HG03442 (cell line): ENCODE data around the gene CNOT10.
"Not testable (repeated sequence)": the region's sequence is repeated elsewhere in the genome, so short reads cannot be mapped to it uniquely, and the experiment has no call there.

Experiments
- ATAC-seq: cut with Tn5 transposase; IDR thresholded peaks from one replicate; pipeline ENCODE4 v1.9.1; 2021; ENCODE audit warnings: mild to moderate bottlenecking, moderate library complexity; ENCODE audit not compliant: unreplicated experiment

Gene CNOT10

DNA sequence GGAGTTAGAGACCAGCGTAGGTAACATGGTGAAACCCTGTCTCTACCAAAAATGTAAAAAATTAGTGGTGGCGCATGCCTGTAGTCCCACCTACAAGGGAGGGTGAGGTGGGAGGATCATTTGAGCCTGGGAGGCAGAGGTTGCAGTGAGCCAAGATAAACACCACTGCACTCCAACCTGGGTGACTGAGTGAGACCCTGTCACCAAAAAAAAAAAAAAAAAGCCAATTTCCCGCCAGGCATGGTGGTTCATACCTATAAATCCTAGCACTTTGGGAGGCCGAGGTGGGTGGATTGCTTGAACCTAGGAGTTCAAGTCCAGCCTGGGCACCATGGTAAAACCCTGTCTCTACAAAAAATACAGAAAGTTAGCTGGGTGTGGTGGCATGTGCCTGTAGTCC is 6.9 kb downstream of the CNOT10 start:
- no peak for ATAC-seq

DNA sequence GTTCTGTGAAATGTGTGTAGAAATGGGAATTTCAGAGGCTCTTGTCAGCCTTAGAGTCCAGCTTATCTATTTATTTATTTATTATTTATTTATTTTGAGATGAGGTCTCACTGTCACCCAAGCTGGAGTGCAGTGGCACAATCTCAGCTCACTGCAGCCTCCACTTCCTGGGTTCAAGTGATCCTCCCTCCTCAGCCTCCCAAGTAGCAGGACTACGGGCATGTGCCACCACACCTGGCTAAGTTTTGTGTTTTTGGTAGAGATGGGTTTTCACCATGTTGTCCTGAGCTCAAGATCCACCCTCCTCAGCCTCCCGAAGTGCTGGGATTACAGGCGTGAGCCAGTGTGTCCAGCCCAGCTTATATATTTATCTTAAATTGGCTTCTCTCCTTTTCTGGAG is 11.5 kb downstream of the CNOT10 start:
- ATAC-seq, result no peak

GRCh38 chr3:32698506-32698905 is 13.5 kb downstream of the CNOT10 start:
- ATAC-seq, result no peak

DNA sequence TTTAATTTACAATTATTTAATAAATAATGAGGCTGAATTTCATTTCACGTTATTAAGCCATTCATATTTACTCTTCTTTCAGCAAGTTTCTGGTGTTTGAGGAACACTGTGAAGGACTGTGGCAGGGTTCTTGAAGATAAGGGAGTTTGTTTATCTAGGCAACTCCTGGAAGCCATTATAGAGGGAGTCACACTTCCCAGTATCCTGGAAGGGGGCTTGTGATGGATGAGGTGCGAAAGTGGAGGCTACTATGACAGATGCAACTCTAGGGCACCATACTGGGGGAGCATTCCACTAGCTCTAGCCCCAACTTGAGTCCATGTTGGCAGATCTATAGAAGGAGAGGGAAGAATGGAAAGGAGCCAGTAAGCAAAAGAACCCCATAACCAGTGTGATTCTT is 14.4 kb downstream of the CNOT10 start:
- no peak for ATAC-seq

DNA sequence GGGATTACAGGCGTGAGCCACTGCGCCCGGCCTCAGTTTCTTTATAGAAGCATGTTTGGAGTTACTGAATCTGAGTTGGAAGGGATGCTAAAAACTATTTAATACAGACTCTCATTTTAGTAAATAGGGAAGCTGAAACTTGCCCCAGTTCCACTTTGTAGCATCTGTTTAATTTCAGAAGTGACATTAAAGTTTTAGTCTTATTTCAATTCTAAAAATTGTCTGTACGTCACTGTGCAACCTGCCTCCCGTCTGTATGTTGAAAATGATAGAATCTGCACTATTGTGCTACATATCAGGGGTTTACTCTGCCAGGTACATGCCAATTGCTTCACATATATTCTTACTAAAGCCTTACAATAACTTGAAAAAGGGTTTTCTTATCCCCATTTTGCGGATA is 15.3 kb downstream of the CNOT10 start:
- no peak for ATAC-seq

- no peak for ATAC-seq
Observed at GRCh38 chr3:32703491-32703972, 18.5 kb downstream of the CNOT10 start.

DNA sequence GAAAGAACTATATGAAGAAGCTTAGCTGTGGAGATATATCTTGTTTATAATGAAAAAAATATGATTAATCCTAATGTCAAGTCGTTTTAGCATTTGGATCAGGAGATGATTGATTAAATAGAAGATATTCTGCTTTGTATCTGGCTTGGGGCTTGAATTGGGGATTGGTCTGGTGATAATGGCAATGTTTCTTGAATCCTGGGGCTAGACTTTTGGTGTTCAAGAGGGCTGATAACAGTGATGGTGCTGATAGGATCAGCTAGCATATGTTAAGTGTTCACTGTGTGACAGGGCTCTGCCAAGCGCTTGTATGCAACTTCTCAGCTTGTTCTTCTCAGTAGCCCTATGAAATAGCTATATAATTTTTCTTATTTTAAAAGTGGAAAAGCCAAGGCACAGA is 20.2 kb downstream of the CNOT10 start:
- ATAC-seq, result no peak

DNA sequence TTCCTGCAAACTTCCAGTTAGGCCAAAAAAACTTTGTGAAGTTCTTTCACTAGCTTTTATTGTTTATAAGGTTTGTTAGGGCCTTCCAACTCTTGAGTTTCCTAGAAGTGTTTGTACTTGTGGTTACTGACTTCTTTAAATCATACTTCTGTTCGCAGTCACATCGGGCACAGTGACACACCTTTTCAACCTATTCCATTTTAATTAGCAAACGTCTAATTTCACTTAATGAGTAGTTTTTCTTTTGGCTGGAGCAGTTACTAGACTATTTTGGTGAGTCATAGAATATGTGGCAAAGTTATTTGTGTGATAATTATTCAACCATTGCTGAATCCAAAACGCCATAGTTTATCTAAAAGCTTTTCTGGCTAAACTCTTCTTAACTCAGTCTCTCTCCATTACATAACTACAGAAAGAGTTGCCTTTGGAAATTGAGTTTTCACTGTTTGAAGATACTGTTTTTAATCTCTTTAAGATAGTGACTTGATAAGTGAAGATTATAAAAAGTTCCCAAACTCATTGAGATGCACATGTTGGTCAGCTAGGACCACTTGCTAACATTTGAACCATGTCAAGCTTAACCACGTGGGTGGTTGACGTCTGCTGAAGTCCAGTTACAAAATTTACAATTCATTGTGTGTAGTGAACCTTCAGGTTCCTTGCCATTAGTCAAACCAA is 21.5 kb downstream of the CNOT10 start:
- ATAC-seq, result no peak

GRCh38 chr3:32707026-32707370 is 22.0 kb downstream of the CNOT10 start:
- no peak for ATAC-seq

DNA sequence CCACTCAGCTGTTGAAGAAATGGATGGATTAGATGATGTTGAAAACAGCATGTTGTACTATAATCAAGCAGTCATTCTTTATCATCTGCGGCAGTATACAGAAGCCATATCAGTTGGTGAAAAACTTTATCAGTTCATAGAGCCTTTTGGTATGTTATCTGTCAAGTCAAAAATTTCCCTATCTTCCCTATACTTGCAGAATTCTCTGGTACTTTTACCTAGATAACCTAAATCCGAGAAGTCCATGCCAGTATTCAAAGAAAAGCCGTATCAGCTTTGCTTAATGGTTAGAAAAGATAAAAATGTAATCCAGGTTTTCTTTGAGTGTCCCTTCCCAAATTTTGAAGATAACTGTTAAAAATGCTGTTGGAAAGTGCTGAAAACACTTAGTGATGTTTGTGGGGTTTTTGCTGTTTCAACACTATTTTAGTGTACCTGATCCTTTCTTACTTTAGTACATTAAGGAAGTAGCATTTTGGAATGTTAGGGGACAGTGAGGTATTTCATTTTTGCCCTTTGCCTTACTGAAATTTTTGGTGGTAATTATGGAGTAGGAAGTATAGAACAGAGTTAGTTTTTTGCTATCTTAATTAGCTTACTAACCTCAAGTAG is 23.8 kb downstream of the CNOT10 start:
- ATAC-seq, result no peak

- no peak for ATAC-seq
Observed at GRCh38 chr3:32709346-32709745, 24.4 kb downstream of the CNOT10 start.

DNA sequence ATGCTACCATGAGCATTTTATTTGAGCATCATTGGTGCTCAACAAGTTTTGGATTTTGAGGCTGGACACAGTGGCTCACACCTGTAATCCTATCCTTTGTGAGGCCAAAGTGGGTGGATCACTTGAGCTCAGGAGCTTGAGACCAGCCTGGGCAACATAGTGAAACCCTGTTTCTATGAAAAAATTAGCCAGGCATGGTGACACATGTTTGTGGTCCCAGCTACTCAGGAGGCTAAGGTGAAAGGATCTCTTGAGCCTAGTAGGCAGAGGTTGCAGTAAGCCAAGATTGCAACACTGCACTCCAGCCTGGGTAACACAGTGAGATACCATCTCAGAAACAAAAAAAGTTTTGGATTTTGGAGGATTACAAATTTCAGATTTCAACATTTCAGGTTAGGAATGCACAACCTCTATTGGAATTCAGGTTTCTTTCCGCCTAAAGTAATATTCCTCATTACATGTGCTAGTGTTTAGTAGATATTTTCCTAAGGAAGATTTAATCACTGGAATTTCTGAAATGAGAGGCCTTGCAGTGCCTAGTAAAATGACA is 27.6 kb downstream of the CNOT10 start:
- no peak for ATAC-seq

GRCh38 chr3:32713181-32713580 is 28.2 kb downstream of the CNOT10 start:
- ATAC-seq, result no peak

DNA sequence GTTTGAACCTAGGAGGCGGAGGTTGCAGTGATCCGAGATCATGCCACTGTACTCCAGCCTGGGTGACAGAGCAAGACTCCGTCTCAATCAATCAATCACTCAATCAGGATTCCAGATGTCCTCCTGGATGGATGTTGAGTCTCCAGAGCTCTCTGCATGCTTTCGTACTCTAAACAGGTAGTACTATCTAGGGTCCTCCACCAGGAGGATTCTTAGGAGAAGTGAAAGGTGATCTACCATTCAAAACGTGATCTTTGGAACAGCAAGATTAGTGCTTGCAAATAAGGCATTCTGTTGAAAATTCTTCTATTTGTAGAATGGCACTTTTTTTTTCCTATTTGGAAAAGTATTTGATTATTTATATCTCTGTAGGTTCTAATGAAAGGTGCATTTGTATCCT is 34.3 kb downstream of the CNOT10 start:
- no peak for ATAC-seq

GRCh38 chr3:32719931-32720330 is 34.9 kb downstream of the CNOT10 start:
- no peak for ATAC-seq

DNA sequence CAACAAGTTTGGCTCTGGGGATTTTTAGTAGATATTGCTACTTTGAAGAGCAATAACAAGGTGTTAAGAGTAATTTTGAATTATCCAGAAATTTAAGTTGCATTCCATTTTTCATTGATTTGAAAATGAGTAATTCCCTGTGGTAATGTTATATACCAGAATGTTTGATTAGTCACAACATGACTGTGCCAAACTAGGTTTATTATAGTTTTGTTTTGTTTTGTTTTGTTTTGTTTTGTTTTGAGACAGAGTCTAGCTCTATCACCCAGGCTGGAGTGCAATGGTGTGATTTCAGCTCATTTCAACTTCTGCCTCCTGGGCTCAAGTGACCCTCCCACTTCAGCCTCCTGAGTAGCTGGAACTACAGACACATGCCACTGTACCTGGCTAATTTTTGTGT is 40.7 kb downstream of the CNOT10 start:
- no peak for ATAC-seq

- ATAC-seq, result no peak
Observed at GRCh38 chr3:32733631-32734229, 48.7 kb downstream of the CNOT10 start.

DNA sequence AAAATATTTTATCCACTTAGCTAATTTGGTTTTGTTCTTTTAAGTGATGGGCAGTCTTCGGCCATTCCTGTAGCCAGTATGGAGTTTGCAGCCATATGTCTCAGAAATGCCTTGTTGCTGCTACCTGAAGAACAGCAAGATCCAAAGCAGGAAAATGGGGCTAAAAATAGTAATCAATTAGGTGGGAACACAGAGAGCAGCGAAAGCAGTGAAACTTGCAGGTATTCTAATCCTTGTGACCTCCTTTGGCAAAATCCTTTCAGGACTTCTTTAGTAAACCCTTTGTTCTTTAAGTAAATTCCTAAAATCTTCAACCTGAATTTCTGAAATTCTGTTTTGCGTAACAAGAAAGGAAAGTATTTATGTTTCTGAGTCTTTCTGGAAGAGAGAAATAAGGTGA is 49.8 kb downstream of the CNOT10 start:
- ATAC-seq, result no peak

- ATAC-seq, result not testable (repeated sequence)
Observed at GRCh38 chr3:32743470-32743869, 58.5 kb downstream of the CNOT10 start.

DNA sequence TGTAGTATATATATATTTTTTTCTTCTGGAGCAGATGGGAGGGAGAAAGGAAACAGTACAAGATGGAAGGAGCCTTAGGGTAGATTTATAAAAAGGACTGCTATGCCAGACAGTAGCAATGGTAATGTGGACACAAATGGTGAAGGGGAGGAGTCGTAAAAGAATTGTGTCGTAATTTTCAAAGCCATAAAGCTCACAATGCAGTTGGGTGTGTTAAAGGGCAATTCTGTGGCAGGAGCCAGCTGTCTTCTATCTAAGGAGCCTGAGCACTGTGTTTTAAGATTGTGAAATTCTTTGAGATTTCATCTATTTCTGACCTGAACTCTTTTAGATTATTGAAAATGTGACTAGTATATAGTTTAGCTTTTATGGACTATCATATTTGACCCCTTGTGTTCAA is 58.9 kb downstream of the CNOT10 start:
- no peak for ATAC-seq

GRCh38 chr3:32751377-32751776 is 66.4 kb downstream of the CNOT10 start:
- ATAC-seq, result no peak

- ATAC-seq, result no peak
Observed at GRCh38 chr3:32755761-32756160, 70.8 kb downstream of the CNOT10 start.
